KMS-11 (cell line): ENCODE results near the gene TBC1D8.

ENCODE experiments used
- H2AFZ ChIP-seq: fragments of 200-600 bp; sonication (generic); 2 replicates; pipeline ENCODE4 v1.6.1; 2016; ENCODE audit warnings: antibody characterized with exemption, mixed run types, low read depth
- H3K27ac ChIP-seq: fragments of 200-600 bp; sonication (generic); 2 replicates; pipeline ENCODE4 v1.6.1; 2016; ENCODE audit warnings: mild to moderate bottlenecking, mixed run types
- H3K27me3 ChIP-seq: fragments of 200-600 bp; sonication (generic); 2 replicates; pipeline ENCODE4 v1.6.1; 2017; ENCODE audit warnings: mild to moderate bottlenecking, low read depth, mixed run types, moderate library complexity; ENCODE audit not compliant: insufficient read depth
- H3K36me3 ChIP-seq: fragments of 200-600 bp; sonication (generic); 2 replicates; pipeline ENCODE4 v1.6.1; 2017; ENCODE audit warnings: mild to moderate bottlenecking, mixed run types; ENCODE audit not compliant: insufficient read depth
- H3K4me1 ChIP-seq: fragments of 200-600 bp; sonication (generic); 2 replicates; pipeline ENCODE4 v1.6.1; 2016; ENCODE audit warnings: mild to moderate bottlenecking, low read depth, mixed run types; ENCODE audit not compliant: poor library complexity, severe bottlenecking
- H3K4me2 ChIP-seq: fragments of 200-600 bp; sonication (generic); 2 replicates; pipeline ENCODE4 v1.7.0; 2016; ENCODE audit warnings: mild to moderate bottlenecking, mixed run types
- H3K4me3 ChIP-seq: fragments of 200-600 bp; sonication (generic); IDR thresholded peaks from 2 replicates; pipeline ENCODE4 v1.6.1; 2017; ENCODE audit warnings: low read depth, low read length, mixed read lengths; ENCODE audit not compliant: insufficient read depth
- H3K79me2 ChIP-seq: fragments of 200-600 bp; sonication (generic); 2 replicates; pipeline ENCODE4 v1.6.1; 2016; ENCODE audit warnings: low read depth, mixed run types; ENCODE audit not compliant: insufficient read depth
- H3K9ac ChIP-seq: fragments of 200-600 bp; sonication (generic); 2 replicates; pipeline ENCODE4 v1.6.1; 2016; ENCODE audit warnings: mild to moderate bottlenecking, mixed run types
- H4K20me1 ChIP-seq: fragments of 200-600 bp; sonication (generic); 2 replicates; pipeline ENCODE4 v1.6.1; 2016; ENCODE audit warnings: mild to moderate bottlenecking, mixed run types; ENCODE audit not compliant: insufficient read depth
- TF ChIP-seq, protein P1 (sequence below): fragments of 200-600 bp; sonication (generic); conservative IDR thresholded peaks from 2 replicates; pipeline ENCODE4 v1.6.1; 2017; ENCODE audit warnings: low read depth, mild to moderate bottlenecking, antibody characterized with exemption, low read length, moderate library complexity, mixed read lengths

TBC1D8 gene

DNA sequence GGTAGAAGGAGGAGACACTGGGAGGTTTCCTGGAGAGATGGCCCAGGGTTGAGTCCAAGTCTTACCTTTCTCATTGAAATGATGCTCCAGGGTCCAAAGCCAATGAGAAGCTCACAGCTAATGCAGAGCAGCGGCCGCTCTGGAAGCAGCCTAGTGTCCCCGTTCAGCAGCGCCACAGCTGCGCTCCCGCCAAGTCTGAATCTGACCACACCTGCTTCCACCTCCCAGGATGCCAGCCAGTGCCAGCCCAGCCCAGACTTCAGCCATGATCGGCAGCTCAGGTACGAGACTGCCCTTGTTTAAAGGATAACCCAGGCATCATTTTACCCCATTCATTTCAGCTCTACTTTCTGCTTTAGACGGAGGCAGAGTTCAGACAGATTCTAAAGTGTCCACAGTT lies 161.0 kb downstream of the TBC1D8 start:
- TF ChIP-seq, protein P1, sequence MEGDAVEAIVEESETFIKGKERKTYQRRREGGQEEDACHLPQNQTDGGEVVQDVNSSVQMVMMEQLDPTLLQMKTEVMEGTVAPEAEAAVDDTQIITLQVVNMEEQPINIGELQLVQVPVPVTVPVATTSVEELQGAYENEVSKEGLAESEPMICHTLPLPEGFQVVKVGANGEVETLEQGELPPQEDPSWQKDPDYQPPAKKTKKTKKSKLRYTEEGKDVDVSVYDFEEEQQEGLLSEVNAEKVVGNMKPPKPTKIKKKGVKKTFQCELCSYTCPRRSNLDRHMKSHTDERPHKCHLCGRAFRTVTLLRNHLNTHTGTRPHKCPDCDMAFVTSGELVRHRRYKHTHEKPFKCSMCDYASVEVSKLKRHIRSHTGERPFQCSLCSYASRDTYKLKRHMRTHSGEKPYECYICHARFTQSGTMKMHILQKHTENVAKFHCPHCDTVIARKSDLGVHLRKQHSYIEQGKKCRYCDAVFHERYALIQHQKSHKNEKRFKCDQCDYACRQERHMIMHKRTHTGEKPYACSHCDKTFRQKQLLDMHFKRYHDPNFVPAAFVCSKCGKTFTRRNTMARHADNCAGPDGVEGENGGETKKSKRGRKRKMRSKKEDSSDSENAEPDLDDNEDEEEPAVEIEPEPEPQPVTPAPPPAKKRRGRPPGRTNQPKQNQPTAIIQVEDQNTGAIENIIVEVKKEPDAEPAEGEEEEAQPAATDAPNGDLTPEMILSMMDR: no peak
- H3K27me3 ChIP-seq: no peaks in the 10 kb centered on the region
- no peaks in the 10 kb centered on the region for H3K79me2 ChIP-seq
- no peak overlapping the region for H3K9ac ChIP-seq
- no peaks in the 10 kb centered on the region for H4K20me1 ChIP-seq
- no peaks in the 10 kb centered on the region for H3K36me3 ChIP-seq
- no peak overlapping the region for H3K4me3 ChIP-seq
- H3K27ac ChIP-seq: no peak overlapping the region
- no peaks in the 10 kb centered on the region for H3K4me1 ChIP-seq
- no peak overlapping the region for H3K4me2 ChIP-seq
- no peak overlapping the region for H2AFZ ChIP-seq

DNA sequence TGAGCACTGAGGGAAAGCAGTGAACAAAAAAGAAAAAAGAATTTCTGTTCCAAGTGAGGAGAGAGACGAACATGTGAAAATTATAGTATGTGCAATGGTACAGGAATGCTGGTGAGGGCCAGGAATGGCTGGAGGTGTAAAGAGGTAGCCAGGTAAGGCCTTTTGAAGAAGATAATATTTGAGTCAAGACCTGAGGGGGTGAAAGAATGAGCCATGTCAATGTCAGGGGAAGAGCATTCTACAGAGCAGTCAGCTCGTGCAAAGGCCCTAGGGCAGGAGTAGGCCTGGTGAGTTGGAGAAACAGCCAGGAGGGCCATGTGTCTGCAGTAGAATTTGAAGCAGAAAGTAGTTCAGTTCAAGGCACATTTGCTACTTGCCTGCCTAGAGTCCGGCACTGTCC lies 161.5 kb downstream of the TBC1D8 start:
- Histone ChIP-seq H4K20me1 (no peaks in the 10 kb centered on the region), H3K9ac (no peak overlapping the region), H3K27me3 (no peaks in the 10 kb centered on the region), H3K36me3 (no peaks in the 10 kb centered on the region), H2AFZ (no peak overlapping the region), H3K27ac (no peak overlapping the region), H3K4me2 (no peak overlapping the region), H3K4me1 (no peaks in the 10 kb centered on the region), H3K79me2 (no peaks in the 10 kb centered on the region), H3K4me3 (no peak overlapping the region)
- TF ChIP-seq, protein P1: no peak

GRCh38 chr2:100988630-100989417 lies 162.4 kb downstream of the TBC1D8 start:
- no peak overlapping the region for H3K4me2 ChIP-seq
- no peak overlapping the region for H2AFZ ChIP-seq
- H3K4me1 ChIP-seq: no peaks in the 10 kb centered on the region
- TF ChIP-seq, protein P1: no peak
- no peak overlapping the region for H3K9ac ChIP-seq
- no peaks in the 10 kb centered on the region for H4K20me1 ChIP-seq
- H3K79me2 ChIP-seq: no peaks in the 10 kb centered on the region
- no peak overlapping the region for H3K4me3 ChIP-seq
- H3K27ac ChIP-seq: no peak overlapping the region
- no peaks in the 10 kb centered on the region for H3K36me3 ChIP-seq
- H3K27me3 ChIP-seq: no peaks in the 10 kb centered on the region

- H3K79me2 ChIP-seq: no peaks in the 10 kb centered on the region
- no peaks in the 10 kb centered on the region for H3K36me3 ChIP-seq
- H2AFZ ChIP-seq: no peak overlapping the region
- no peaks in the 10 kb centered on the region for H4K20me1 ChIP-seq
- TF ChIP-seq, protein P1: no peak
- no peak overlapping the region for H3K4me2 ChIP-seq
- H3K4me1 ChIP-seq: no peaks in the 10 kb centered on the region
- no peak overlapping the region for H3K27ac ChIP-seq
- no peaks in the 10 kb centered on the region for H3K27me3 ChIP-seq
- no peak overlapping the region for H3K4me3 ChIP-seq
- H3K9ac ChIP-seq: no peak overlapping the region
Observed at GRCh38 chr2:100987974-100988373, 163.2 kb downstream of the TBC1D8 start.
